ENCODE results near the gene DAPK2. TPM values are rescaled to one million over a fixed set of nuclear protein-coding genes. Genes with fewer than 3 reads are reported as not detected.

Gene DAPK2
- total and polyA plus RNA-seq, 2 of the 4 experiments (the other 2 are of a cell fraction): 0.34 to 0.36 TPM

DNA sequence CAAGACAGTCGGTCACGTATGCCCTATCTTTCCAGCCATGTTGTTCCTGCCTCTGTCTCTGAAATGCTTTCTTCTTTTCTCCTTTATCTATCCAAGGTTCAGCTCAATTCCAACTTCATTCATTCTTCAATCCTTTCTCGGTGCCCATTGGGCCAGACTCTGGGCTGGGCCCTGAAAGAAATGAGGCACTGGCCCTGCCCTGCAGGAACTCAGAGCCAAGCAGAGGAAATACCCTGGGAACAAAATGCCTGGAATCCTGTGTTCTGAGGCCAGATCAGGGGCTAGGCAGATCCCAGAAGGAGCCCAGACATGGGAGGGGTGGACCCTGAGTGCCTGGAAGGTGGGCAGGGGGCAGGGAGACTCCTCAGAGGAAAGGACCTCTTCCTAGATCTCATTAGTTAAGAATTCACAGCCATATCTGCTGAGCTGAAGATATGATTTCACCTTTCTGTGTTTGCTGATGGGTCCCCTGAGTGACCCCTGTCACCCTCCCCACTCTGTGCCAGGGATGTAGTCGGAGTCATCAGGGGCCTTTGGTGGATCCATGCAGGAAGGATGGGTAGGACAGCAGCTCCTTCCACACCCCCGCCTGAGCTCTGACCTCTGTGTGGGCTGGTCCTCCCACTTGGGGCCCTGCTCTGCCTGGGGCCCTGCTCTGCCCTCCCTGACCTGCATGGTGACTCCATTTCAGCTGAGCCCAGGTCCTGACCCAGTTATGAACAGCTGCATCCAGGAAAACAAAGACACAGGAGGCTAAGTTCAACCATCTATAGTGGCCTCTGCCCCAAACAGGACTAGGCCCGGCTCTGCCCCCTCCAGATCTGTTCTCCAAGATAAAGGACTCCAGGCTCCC lies 5.3 kb upstream of the DAPK2 start:
- Histone ChIP-seq H2AFZ (replicated peaks; ENCODE audit: low read length, poor library complexity) (no peak overlapping the region), H3K23ac (ENCODE audit: low read depth, low read length) (no peak overlapping the region), H3K4me1 (ENCODE audit: control insufficient read depth, insufficient read depth, low read length) (peaks cover 1% of the 10 kb centered on the region; the same call in 1 of the 2 replicates), H2BK15ac (ENCODE audit: low read depth, low read length) (no peak overlapping the region), H3K9ac (ENCODE audit: low read depth, low read length) (no peak overlapping the region), H3K36me3 (ENCODE audit: control insufficient read depth, insufficient read depth, low read length) (no peaks in the 10 kb centered on the region), H2BK5ac (ENCODE audit: low read depth, low read length, poor library complexity, severe bottlenecking) (no peak overlapping the region), H2BK120ac (ENCODE audit: low read depth, low read length) (no peak overlapping the region), H3K79me1 (ENCODE audit: low read depth in 1 of 2, low read length in 2 of 2) (no peaks in the 10 kb centered on the region), H4K20me1 (ENCODE audit: insufficient read depth, low read length) (no peaks in the 10 kb centered on the region; the same call in 1 of the 2 replicates), H3K14ac (replicated peaks; ENCODE audit: low read depth, low read length) (no peak overlapping the region), H3K56ac (ENCODE audit: extremely low read depth, insufficient read depth, low read length) (no peak overlapping the region), H3K27ac (ENCODE audit: insufficient read depth, low read length) (no peak overlapping the region), H3K9me1 (ENCODE audit: insufficient read depth, low read length) (0 out of 2 replicates have a peak, but pooled peaks cover 2% of the 10 kb centered on the region), H3K18ac (ENCODE audit: low read depth, low read length) (no peak overlapping the region), H2AK9ac (replicated peaks; ENCODE audit: low read depth, low read length, poor library complexity) (no peak overlapping the region), H3K27me3 (ENCODE audit: control insufficient read depth, insufficient read depth, low read length) (peaks cover 31% of the 10 kb centered on the region), H2BK20ac (ENCODE audit: low read depth, low read length) (no peak overlapping the region), H4K5ac (ENCODE audit: low read depth, low read length) (no peak overlapping the region), H3K4ac (ENCODE audit: low read depth, low read length) (no peak overlapping the region), H3K4me2 (ENCODE audit: low read depth, low read length) (no peak overlapping the region), H3K9me3 (ENCODE audit: control insufficient read depth, insufficient read depth, low read length) (no peaks in the 10 kb centered on the region), H3K4me3 (ENCODE audit: insufficient read depth, low read depth, low read length) (no peak overlapping the region), H4K8ac (ENCODE audit: low read depth in 2 of 2, low read length in 2 of 2) (no peak overlapping the region), H2AK5ac (ENCODE audit: low read depth, low read length) (no peak overlapping the region), H4K91ac (ENCODE audit: insufficient read depth, low read depth, low read length) (no peak overlapping the region)
- intact Hi-C loops (cut with micrococcal nuclease): no loop called here
- in situ Hi-C loops (cut with MboI; ENCODE audit: low sequenced_read_pairs): loop anchor here (25.0 kb wide), 2 partner anchors 414 to 764 kb away; partner anchors contain the start of gene APH1B
- ChIA-PET POLR2A (ENCODE audit: unreplicated experiment) (no interaction called here), CTCF (no interaction called here)
- WGBS, 2 experiments (ENCODE audit: extremely low coverage in 2 of 2, insufficient read length in 1 of 2): 94% methylated on average over 3 of the region's 6 CpGs; no CpG with 5 or more reads in 1 of the 2 experiments
- no peak for DNase-seq
- BruUV-seq (replicated peaks): no TSS peak
- dilution Hi-C loops (cut with HindIII; ENCODE audit: low sequenced_read_pairs, unreplicated experiment): no loop called here
- ATAC-seq (ENCODE audit: low read depth): no peak
- TF ChIP-seq, protein P1, sequence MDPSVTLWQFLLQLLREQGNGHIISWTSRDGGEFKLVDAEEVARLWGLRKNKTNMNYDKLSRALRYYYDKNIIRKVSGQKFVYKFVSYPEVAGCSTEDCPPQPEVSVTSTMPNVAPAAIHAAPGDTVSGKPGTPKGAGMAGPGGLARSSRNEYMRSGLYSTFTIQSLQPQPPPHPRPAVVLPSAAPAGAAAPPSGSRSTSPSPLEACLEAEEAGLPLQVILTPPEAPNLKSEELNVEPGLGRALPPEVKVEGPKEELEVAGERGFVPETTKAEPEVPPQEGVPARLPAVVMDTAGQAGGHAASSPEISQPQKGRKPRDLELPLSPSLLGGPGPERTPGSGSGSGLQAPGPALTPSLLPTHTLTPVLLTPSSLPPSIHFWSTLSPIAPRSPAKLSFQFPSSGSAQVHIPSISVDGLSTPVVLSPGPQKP (IDR thresholded peaks at IDR 0.05; ENCODE audit: borderline replicate concordance, low read depth, low read length): no peak
- TF ChIP-seq RAD21 (IDR thresholded peaks at IDR 0.05; ENCODE audit: low read length): no peak
- TF ChIP-seq BHLHE40 (IDR thresholded peaks at IDR 0.05; ENCODE audit: low read depth, low read length): no peak
- TF ChIP-seq CEBPB (IDR thresholded peaks at IDR 0.05; ENCODE audit: low read depth, low read length): no peak
- no peak for TF ChIP-seq MAZ (IDR thresholded peaks at IDR 0.05; ENCODE audit: borderline replicate concordance, low read depth, low read length)
- TF ChIP-seq, protein P2, sequence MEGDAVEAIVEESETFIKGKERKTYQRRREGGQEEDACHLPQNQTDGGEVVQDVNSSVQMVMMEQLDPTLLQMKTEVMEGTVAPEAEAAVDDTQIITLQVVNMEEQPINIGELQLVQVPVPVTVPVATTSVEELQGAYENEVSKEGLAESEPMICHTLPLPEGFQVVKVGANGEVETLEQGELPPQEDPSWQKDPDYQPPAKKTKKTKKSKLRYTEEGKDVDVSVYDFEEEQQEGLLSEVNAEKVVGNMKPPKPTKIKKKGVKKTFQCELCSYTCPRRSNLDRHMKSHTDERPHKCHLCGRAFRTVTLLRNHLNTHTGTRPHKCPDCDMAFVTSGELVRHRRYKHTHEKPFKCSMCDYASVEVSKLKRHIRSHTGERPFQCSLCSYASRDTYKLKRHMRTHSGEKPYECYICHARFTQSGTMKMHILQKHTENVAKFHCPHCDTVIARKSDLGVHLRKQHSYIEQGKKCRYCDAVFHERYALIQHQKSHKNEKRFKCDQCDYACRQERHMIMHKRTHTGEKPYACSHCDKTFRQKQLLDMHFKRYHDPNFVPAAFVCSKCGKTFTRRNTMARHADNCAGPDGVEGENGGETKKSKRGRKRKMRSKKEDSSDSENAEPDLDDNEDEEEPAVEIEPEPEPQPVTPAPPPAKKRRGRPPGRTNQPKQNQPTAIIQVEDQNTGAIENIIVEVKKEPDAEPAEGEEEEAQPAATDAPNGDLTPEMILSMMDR (conservative IDR thresholded peaks at IDR 0.05; ENCODE audit: low read depth, low read length): no peak
- no peak for TF ChIP-seq MAFK (IDR thresholded peaks at IDR 0.05; ENCODE audit: low read depth, low read length)
- no peak for TF ChIP-seq NFE2L2 (IDR thresholded peaks at IDR 0.05; ENCODE audit: low read depth, low read length)
- no peak for TF ChIP-seq FOS (IDR thresholded peaks at IDR 0.05; ENCODE audit: low read depth, low read length)
- no peak for TF ChIP-seq MXI1 (IDR thresholded peaks at IDR 0.05; ENCODE audit: borderline replicate concordance, low read depth, low read length)
- TF ChIP-seq, protein P3, sequence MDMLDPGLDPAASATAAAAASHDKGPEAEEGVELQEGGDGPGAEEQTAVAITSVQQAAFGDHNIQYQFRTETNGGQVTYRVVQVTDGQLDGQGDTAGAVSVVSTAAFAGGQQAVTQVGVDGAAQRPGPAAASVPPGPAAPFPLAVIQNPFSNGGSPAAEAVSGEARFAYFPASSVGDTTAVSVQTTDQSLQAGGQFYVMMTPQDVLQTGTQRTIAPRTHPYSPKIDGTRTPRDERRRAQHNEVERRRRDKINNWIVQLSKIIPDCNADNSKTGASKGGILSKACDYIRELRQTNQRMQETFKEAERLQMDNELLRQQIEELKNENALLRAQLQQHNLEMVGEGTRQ (IDR thresholded peaks at IDR 0.05; ENCODE audit: low read depth, low read length): no peak
- no peak for TF ChIP-seq POLR2A (IDR thresholded peaks at IDR 0.05; ENCODE audit: low read depth, low read length)
- no peak for TF ChIP-seq CHD1 (IDR thresholded peaks at IDR 0.05; ENCODE audit: low read depth, low read length)
- no peak for TF ChIP-seq SMC3 (IDR thresholded peaks at IDR 0.05; ENCODE audit: low read depth, low read length)
- no peak for TF ChIP-seq RCOR1 (IDR thresholded peaks at IDR 0.05; ENCODE audit: insufficient replicate concordance, low read length)
